HEK293T (cell line): Measurements from ENCODE around the gene NPHS1.

ENCODE experiments used
- BHLHE40 ChIP-seq: fragments of 450-650 bp; IDR thresholded peaks from 2 replicates; pipeline ENCODE4 v1.6.1; 2016; ENCODE audit warnings: mild to moderate bottlenecking, moderate library complexity, borderline replicate concordance
- FOXK2 ChIP-seq: fragments of 450-650 bp; IDR thresholded peaks from 2 replicates; pipeline ENCODE4 v1.6.1; 2016; ENCODE audit warnings: mild to moderate bottlenecking
- HDGF ChIP-seq: fragments of 450-650 bp; IDR thresholded peaks from 2 replicates; pipeline ENCODE4 v1.6.1; 2017; ENCODE audit warnings: antibody characterized with exemption, borderline replicate concordance
- NFRKB ChIP-seq: fragments of 450-650 bp; IDR thresholded peaks from 2 replicates; pipeline ENCODE4 v1.6.1; 2016; ENCODE audit warnings: mild to moderate bottlenecking, moderate library complexity
- TARDBP ChIP-seq: fragments of 450-650 bp; IDR thresholded peaks from 2 replicates; pipeline ENCODE4 v1.6.1; 2016

- no peak for TF ChIP-seq TARDBP
- no peak for TF ChIP-seq BHLHE40
- TF ChIP-seq FOXK2, result no peak
- no peak for TF ChIP-seq NFRKB
- TF ChIP-seq HDGF, result no peak
These were observed 7.1 kb upstream of the NPHS1 start for GRCh38 chr19:35859414-35859813.
